Anterior cingulate cortex (tissue), 58 donors: ENCODE results near the gene SPINK9.

Experiments used
- DNase-seq, 58 donors: peaks; one replicate each; lab custom pipeline; 2025; lab: John Stamatoyannopoulos, UW

The SPINK9 gene

GRCh38 chr5:148353634-148354033 is 18.3 kb downstream of the SPINK9 start:
- no peak for DNase-seq

GRCh38 chr5:148364343-148364742 is 29.0 kb downstream of the SPINK9 start:
- no peak for DNase-seq

GRCh38 chr5:148368299-148368698 is 32.9 kb downstream of the SPINK9 start:
- no peak for DNase-seq

- DNase-seq, result no peak
These were observed 36.9 kb downstream of the SPINK9 start for GRCh38 chr5:148372166-148372725.

- DNase-seq, result no peak
These were observed 37.5 kb downstream of the SPINK9 start for GRCh38 chr5:148372893-148373292.

- DNase-seq, result peak in 24 of 58 donors; percentile 1 to 33 (median 7)
These were observed 39.5 kb downstream of the SPINK9 start for GRCh38 chr5:148374690-148375360.

- no peak for DNase-seq
These were observed 40.8 kb downstream of the SPINK9 start for GRCh38 chr5:148376198-148376597.

GRCh38 chr5:148378670-148379069 is 43.3 kb downstream of the SPINK9 start:
- no peak for DNase-seq

GRCh38 chr5:148379340-148379739 is 44.0 kb downstream of the SPINK9 start:
- no peak for DNase-seq

- DNase-seq, result no peak
These were observed 46.5 kb downstream of the SPINK9 start for GRCh38 chr5:148381906-148382305.

GRCh38 chr5:148382961-148383360 is 47.6 kb downstream of the SPINK9 start:
- DNase-seq, result no peak

GRCh38 chr5:148383564-148384379 is 48.4 kb downstream of the SPINK9 start, which contains the start of gene FBXO38:
TSS of gene FBXO38 (plus strand) at chr5:148383958. CDS start at chr5:148394777, 10,819 bp downstream.
- peak; percentile 50 to 98 (median 93) for DNase-seq

GRCh38 chr5:148384380-148384737 is 49.0 kb downstream of the SPINK9 start:
- DNase-seq, result no peak

GRCh38 chr5:148385094-148385493 is 49.7 kb downstream of the SPINK9 start:
- no peak for DNase-seq

GRCh38 chr5:148386041-148386440 is 50.7 kb downstream of the SPINK9 start:
- DNase-seq, result no peak

- DNase-seq, result no peak
These were observed 52.0 kb downstream of the SPINK9 start for GRCh38 chr5:148387325-148387724.

GRCh38 chr5:148388696-148389095 is 53.3 kb downstream of the SPINK9 start:
- DNase-seq, result no peak
